NB4 (cell line): ENCODE results near the gene PTGDS.

ENCODE experiments used
- DNase-seq: peaks from one replicate; pipeline ENCODE4 v3.0.0; 2010; ENCODE audit warnings: low read depth
- H3K4me3 ChIP-seq: one replicate; pipeline ENCODE4 v1.5.1; 2011; ENCODE audit warnings: mild to moderate bottlenecking, low read depth, low read length, moderate library complexity
- MYC ChIP-seq: IDR thresholded peaks from 2 replicates; pipeline ENCODE4 v1.6.1; 2011; ENCODE audit warnings: low read depth, low read length
- POLR2A ChIP-seq: IDR thresholded peaks from 2 replicates; pipeline ENCODE4 v1.6.1; 2011; ENCODE audit warnings: mild to moderate bottlenecking; ENCODE audit not compliant: insufficient read length; ENCODE audit errors: extremely low read depth
- TF ChIP-seq, protein P1 (sequence below): IDR thresholded peaks from 2 replicates; pipeline ENCODE4 v1.6.1; 2011; ENCODE audit warnings: low read depth, low read length
- TF ChIP-seq, protein P2 (sequence below): IDR thresholded peaks from one replicate; pipeline ENCODE4 v1.5.1; 2012; ENCODE audit warnings: low read depth, low read length

Gene PTGDS

DNA sequence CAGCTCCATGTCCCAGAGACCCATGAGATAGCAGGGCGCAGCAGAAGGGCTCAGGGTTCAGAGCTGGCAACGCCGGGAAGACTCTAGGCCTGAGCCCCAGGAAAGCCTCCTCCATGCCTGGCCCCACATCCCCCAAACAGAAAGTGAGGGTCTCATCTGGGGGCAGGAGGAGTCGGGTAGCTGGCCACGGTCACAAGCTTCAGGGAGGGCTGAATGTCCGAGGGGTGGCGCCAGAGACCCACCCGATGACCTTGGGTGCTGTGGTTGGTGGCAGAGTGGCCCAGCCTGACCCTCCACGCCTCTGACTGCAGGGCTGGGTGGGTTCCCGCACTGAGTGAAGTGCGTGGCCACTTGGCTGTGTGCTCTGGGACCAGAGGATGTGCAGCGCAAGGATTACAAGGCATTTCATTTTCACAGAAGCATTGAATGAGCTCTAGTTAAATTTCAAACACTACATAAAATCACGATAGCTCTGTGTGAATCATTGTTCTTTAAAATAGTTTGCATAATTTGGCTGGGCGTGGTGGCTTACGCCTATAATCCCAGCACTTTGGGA lies 29.3 kb upstream of the PTGDS start:
- no peak overlapping the region for H3K4me3 ChIP-seq
- DNase-seq, result peak; percentile 67
- TF ChIP-seq, protein P1, sequence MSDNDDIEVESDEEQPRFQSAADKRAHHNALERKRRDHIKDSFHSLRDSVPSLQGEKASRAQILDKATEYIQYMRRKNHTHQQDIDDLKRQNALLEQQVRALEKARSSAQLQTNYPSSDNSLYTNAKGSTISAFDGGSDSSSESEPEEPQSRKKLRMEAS, result no peak
- TF ChIP-seq, protein P2, sequence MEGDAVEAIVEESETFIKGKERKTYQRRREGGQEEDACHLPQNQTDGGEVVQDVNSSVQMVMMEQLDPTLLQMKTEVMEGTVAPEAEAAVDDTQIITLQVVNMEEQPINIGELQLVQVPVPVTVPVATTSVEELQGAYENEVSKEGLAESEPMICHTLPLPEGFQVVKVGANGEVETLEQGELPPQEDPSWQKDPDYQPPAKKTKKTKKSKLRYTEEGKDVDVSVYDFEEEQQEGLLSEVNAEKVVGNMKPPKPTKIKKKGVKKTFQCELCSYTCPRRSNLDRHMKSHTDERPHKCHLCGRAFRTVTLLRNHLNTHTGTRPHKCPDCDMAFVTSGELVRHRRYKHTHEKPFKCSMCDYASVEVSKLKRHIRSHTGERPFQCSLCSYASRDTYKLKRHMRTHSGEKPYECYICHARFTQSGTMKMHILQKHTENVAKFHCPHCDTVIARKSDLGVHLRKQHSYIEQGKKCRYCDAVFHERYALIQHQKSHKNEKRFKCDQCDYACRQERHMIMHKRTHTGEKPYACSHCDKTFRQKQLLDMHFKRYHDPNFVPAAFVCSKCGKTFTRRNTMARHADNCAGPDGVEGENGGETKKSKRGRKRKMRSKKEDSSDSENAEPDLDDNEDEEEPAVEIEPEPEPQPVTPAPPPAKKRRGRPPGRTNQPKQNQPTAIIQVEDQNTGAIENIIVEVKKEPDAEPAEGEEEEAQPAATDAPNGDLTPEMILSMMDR, result peak; percentile 35

DNA sequence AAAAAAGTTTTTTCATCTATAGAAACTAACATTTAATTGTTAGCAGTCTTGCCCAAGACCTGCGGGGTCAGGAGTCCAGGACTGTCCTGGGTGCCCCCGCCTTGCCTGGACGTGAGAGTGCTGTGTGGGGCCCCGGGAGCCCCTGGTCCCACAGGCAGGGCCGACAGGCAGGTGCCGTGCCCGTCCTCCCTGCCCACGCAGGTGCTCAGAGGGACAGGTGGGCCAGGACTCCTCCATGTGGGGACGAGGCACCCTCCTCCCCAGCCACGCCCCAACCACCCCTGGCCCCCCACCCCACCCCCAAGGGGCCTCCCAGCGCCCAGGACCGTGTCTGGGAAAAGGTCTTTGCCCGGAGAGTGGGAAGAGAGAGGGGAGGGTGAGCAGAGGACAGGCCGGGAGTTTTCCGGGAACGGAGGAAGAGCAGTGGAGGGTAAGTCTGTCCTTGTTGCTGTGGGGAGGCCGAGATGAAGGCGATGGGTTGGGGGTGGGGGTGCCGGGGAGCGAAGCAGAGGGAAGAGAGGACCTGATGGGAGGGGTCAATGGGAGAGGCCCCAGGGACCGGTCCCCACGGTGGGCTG lies 28.0 kb upstream of the PTGDS start:
- TF ChIP-seq, protein P1, result no peak
- no peak for TF ChIP-seq MYC
- TF ChIP-seq, protein P2, result no peak
- DNase-seq, result no peak
- peak overlapping the region; percentile 61 for H3K4me3 ChIP-seq

DNA sequence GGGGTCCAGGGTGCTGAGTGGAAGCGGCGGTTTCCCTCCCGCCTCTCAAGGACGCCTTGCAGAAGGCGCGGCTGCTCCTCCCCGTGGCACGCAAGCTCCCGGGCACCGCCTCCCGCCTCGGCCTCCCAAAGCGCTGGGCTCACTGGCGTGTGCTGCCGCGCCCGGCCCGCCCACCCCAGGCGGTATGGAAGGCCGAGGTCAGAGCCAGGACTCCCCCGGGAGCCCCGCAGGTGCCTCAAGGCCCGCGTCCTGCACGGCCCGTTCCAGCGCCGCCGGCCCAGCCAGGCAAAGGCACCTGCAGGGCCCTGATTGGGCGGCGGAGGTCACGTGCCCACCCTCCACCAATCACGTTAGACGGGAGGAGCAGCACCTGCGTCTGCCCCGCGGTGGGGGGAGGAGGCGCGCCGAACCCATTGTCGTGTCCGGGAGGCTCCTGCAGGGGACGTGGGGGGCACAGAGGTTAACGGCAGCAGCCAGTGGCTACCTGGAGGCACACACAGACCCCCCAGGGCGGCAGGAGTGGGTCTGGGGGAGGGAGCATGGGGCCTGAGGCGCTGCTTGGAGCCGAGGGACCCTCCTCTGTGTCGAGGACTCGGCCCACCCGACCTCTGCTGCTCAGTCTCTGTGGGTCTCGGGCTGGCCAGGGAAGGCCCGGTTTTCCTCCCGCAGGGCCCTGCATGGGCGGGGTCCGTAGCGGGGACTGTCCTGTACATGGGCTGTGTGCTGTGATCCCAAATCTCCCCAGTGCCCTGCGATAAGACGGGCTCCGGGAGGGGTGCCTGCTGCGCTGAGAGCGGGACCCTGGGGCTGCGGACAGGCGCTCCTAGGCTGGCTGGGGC lies 27.3 kb upstream of the PTGDS start:
- TF ChIP-seq POLR2A (peak; percentile 71), MYC (peak; percentile 57; the same call in 1 of the 2 replicates)
- TF ChIP-seq, protein P2, result no peak
- TF ChIP-seq, protein P1, result peak; percentile 98
- H3K4me3 ChIP-seq, result peak overlapping the region; percentile 61
- peak; percentile 95 for DNase-seq

DNA sequence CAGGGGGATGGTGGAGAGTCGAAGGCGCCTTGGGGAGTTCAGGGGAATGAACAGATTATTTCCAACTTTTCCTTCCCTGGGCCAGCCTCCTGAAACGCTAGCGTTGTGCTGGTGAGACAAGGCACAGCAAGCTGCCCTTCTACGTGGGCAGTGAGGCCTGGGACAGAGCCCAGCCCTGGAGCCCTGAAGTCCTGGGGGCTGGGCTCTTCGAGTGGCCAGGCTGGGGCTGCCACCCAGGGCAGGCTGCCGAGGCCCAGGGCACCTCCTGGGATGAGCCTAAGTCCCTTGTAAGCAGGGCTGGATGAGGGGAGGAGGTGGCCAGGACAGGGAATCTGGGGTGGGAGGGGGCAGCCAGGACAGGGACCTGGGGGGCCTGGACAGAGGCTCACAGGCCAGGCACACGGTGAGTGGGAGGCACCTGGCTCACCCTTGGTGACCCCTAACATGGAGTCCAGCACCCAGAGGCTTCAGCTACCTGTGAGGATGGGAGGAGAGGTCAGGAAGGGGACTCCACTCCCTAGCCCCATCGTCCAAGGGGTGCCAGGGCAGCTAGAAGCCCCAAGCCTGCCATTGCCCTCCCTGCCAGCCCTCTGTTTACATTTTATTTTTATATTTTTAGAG lies 26.5 kb upstream of the PTGDS start:
- TF ChIP-seq, protein P2, result no peak
- TF ChIP-seq, protein P1, result no peak
- TF ChIP-seq MYC, result no peak
- TF ChIP-seq POLR2A, result no peak
- no peak for DNase-seq
- no peak overlapping the region for H3K4me3 ChIP-seq

DNA sequence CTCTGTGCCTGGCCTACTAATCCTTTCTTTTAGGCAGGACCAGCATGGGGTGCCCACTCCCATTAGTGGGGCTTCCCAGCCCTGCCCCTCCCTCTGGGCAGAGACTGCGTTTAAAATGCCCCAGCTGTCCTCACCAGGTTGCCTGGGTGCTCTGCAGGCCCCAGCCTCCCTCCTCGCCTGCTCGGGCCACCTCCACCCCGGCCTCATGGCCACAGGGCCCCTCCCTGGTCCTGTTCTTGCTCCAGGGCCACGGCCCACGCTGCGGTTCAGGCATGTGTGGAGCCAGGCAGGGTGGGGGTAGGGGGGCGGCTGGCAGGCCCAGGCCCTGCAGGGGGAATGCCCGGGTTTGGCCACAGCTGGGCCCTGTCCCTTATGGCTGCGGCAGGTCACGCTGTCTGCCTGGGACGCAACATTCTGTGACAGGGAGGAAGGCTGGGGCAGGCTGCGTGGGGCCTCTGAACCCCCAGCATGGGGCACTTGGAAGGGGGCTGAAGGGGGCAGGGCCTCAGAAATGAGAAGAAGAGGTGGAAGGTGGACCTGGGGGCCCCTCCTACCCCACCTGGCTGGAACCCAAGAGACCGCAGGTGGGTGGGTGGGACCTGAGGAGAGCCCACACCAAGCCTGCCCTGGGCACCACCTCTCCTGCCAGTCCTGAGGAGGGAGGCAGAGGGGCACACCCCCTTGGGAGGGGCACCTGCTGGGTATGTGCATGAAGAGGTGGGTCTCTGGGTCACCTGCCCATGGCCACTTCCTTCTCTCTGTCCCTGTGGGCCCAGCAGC lies 25.6 kb upstream of the PTGDS start, which contains the start of gene LCN12:
TSS of gene LCN12 (plus strand) at position 733 of the 780 bp plus-strand sequence. CDS start 55 bp downstream, outside the sequence.
- DNase-seq, result no peak
- no peak for TF ChIP-seq POLR2A
- TF ChIP-seq MYC, result no peak
- TF ChIP-seq, protein P1, result no peak
- TF ChIP-seq, protein P2, result no peak
- no peak within 1 kb of the TSS for H3K4me3 ChIP-seq
